ENCODE measurements around the gene SNAP25.
A peak's percentile ranks its signal among the peaks of the same experiment; 100 is the strongest.

SNAP25 gene

GRCh38 chr20:10218536-10219451, at the start of gene SNAP25:
SNAP25 (plus strand) TSS chr20:10218830; CDS start chr20:10275492, 56,662 bp downstream.
- DNase-seq (ENCODE audit: low read depth) = no peak

DNA sequence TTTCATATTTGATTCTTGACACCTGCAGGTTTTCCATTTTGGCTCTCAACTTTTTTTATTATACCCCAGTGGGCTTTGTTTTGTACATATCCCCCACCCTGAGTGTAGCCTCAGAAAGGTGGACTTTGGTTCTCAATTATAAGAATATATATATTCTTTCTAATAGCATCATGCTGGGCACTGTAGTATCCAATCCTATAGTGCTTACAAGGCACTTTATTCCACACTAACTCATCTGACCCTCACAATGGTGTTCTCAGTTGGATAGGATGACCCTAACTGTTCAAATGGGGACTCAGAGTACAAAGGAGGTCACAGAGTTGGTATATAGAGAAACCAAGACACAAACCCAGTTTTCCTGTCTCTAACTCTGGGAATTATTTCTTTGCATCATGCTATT, 48.9 kb upstream of the SNAP25 start:
- no peak for DNase-seq (ENCODE audit: low read depth)

DNA sequence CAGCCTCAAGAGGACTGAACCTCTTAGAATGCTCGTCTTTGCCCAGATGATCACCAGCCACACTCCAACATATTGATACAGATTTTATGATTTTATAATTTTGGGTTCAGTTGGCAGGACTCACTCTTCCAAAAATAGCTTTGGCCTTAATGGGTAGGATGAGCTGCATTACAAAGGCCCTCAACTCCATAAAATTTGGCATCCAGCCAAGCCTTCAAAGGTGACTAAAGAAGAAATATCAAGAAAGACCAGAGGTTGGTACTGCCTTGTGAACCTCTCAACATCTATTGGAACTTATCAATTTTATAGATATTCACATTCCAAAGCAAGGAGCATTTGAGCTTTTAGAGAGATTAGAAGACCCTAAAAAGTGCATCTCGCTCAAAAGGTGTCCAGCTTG, 48.4 kb upstream of the SNAP25 start:
- no peak for DNase-seq (ENCODE audit: low read depth)

GRCh38 chr20:10171864-10172751, 46.5 kb upstream of the SNAP25 start:
- peak; percentile 2 for DNase-seq (ENCODE audit: low read depth)

DNA sequence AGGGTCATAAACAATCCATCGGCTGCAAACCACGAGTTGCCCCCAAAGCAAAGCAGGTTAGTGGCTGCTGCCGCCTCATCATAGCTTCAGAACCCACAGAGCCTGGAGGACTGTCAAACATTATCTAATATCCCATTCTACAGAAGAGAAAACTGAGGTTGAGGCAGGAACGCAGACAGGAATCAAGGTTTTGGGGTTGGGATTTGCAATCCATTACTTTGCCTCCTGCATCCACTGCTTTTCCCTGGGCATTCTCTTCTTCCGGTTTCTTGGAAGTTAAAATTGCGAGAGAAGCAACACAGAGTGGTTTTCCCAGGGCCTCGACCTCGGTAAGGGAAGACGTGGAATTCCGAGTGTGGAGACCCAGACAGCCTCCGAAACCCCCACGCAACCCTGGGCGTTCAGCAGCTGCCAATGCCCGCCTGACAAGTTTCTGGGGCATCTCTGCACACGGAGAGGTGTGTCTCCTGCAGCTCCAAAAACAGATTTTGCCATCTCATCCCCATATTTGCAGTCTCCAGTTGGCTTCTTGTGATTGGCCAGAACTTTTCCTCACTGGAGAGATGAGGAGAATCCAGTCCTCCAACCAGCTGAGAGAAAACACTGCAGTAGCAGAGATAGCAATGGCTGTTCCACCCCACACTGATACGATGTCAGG, 45.5 kb upstream of the SNAP25 start:
- no peak for DNase-seq (ENCODE audit: low read depth)

GRCh38 chr20:10174400-10174799, 44.2 kb upstream of the SNAP25 start:
- DNase-seq (ENCODE audit: low read depth) = no peak

- DNase-seq (ENCODE audit: low read depth) = no peak
These were observed 41.3 kb upstream of the SNAP25 start for GRCh38 chr20:10177326-10177725.

- DNase-seq (ENCODE audit: low read depth) = no peak
These were observed 40.5 kb upstream of the SNAP25 start for GRCh38 chr20:10178091-10178490.

GRCh38 chr20:10178727-10179313, 39.8 kb upstream of the SNAP25 start:
- DNase-seq (ENCODE audit: low read depth) = no peak

DNA sequence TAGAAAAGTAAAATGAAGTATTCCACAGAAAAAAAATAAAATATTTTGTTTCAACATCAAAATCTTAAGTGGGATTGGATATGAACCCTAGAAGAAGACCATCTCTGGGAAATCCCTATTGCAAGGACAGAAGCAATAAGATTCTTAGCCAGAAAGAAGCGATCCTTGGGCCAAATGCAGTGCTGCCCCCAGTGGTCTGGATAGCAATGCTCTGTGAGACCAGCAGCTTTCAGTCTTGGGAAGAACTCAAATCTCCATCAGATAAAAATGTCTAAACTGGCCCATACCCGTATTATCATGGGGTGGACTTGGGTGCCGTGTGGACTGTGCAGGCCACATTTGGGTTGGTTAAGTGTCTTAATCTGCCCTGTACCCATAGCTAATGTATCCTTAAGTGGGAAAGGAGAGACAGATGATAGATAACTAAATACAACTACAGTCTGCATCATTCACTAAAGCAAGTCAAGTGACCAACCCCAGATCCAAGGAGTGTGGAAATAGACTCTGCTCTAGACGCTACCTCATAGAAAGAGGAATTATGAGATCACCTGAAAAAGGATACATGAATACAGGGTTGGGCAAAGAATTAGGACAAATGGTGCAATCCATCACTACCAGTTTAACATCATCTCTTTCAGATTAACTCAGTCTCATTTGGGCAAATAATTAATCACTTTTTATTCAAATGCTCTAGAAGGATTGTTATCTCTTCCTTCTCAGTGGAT, 38.9 kb upstream of the SNAP25 start:
- no peak for DNase-seq (ENCODE audit: low read depth)

- DNase-seq (ENCODE audit: low read depth) = no peak
These were observed 37.9 kb upstream of the SNAP25 start for GRCh38 chr20:10180651-10181235.

GRCh38 chr20:10185741-10186558, 32.7 kb upstream of the SNAP25 start:
- no peak for DNase-seq (ENCODE audit: low read depth)

DNA sequence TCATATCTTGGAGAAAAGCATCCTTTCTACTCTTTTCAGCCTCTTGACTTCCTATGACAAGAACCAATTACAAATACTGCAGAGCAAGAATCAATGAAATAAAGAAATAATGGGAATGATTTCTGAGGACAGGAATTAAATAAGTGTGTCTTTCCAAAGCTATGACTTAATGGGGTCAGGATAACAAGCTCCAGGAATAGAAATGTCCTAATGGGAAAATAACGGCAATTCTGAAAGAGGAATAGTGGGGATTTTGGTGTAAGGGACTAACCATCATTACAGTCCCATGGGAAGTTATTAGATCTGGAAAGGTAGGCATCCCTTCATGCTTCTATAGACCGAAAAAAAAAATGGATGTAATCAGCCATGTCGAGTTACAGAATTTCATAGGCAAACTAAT, 28.2 kb upstream of the SNAP25 start:
- DNase-seq (ENCODE audit: low read depth) = no peak

DNA sequence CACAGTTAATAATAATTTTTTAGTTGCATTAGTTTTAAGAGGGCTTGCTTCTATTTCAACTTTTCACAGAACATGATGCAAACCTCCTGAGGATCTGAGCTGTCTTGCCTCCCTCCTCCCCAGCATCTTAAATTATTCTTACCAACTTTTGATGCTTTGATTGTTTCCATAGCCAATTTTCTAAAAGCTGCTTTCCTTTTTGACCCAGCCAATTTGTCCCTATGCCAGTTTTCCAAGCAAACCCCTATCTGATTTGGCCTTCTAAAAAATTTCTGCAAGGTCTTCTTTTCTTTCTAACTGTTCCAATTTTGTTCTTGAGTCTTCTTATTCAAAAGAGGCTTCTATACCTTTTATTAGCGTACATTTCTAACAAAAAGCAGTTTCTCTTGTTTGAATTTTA, 26.5 kb upstream of the SNAP25 start:
- no peak for DNase-seq (ENCODE audit: low read depth)

GRCh38 chr20:10194166-10194565, 24.5 kb upstream of the SNAP25 start:
- no peak for DNase-seq (ENCODE audit: low read depth)

- DNase-seq (ENCODE audit: low read depth) = no peak
These were observed 18.3 kb upstream of the SNAP25 start for GRCh38 chr20:10200330-10200729.

DNA sequence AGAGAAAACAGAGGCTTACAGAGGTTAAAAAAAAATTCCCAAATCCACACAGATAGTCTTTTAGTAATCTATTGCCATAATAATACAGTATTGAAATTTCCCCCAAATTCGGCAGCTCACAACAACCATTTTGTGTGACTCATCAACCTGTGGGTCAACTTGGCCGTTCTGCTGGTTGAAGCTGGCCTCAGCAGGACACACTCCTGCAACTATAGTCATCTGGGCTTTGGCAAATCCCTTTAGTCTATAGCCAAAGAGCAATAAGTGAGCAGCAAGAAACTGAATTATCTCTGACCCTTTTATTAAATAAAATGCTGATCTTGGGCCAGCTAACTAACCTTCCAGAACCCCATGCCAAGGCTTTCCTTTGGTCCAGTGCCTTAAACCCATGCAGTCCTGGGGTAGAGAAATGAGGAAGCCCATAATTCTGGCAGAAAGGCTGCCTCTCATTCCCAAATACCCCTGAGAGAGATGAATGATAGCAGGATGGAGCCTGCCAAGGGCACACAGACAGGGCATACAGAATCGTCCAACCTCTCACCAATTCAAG, 17.2 kb upstream of the SNAP25 start:
- DNase-seq (ENCODE audit: low read depth) = no peak

DNA sequence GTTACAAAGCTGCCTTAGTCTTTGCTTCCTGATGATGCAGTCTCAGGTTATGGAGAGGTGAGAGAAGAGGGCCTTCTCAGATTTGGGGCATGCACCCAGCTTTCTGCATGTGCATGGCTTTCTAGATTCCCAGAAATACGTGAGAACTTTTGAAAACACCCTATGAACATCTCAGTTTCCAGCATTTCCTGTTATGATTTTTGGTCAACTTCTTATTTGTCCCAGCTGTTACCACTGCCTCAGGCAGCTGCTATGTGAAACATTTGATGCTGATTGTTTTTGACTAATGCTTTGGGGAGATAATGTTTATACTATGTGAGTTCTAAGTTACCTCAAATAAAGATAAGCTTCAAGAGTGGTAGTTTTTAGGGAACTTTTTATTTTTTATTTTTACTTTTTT, 9.5 kb upstream of the SNAP25 start:
- DNase-seq (ENCODE audit: low read depth) = no peak

DNA sequence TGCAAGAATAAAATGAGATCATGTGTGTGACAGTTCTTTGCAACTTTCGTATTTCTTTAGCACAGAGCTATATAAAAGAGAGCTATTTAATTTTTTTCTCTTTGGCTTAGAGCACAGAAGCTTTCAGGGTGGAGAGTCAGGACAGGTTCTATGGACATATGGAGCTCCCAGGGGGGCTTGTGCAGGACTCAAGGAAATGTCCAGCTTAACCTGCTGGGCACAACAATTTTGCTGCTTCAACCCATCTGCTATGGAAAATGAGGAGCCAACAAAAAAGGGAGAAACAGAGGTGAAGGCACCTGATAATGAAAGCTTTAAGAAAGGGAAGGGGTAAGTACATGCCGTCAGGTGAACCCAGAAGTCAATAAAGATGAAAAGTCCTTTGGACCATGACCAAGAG, 5.1 kb upstream of the SNAP25 start:
- DNase-seq (ENCODE audit: low read depth) = no peak

All from stimulated activated CD8-positive, alpha-beta memory T cell treated with anti-CD3 and anti-CD28 coated beads, Interleukin-12 subunit alpha, Interleukin-12 subunit beta, amount 100 ng/mL, for 1 hour (primary cell).